MCF 10A (cell line): ENCODE measurements around the gene UHMK1. TPM values are rescaled to one million over a fixed set of nuclear protein-coding genes. Genes with fewer than 3 reads are reported as not detected.

ENCODE experiments used
- BruUV-seq: library from RNA; stranded (reverse); fragments of 400-500 nt; replicated peaks from 2 replicates; lab custom pipeline; 2021; lab: Mats Ljungman, UMichigan
- CTCF ChIA-PET: fragments of 300-600 bp; sonication (Branson Sonifier 250); formaldehyde crosslinking; extraction: SDS; loops from one replicate; lab custom pipeline; 2021; ENCODE audit warnings: antibody characterized with exemption, inconsistent platforms; lab: Yijun Ruan, JAX
- POLR2A ChIA-PET: fragments of 300-600, 350-650 bp; sonication (Branson Sonifier 250); formaldehyde crosslinking; extraction: SDS; loops from one replicate; lab custom pipeline; 2020; ENCODE audit warnings: antibody characterized with exemption, inconsistent platforms; lab: Yijun Ruan, JAX
- DNase-seq: peaks from one replicate; pipeline ENCODE4 v3.0.0-alpha.2; 2018; ENCODE audit not compliant: unreplicated experiment
- H3K27ac Mint-ChIP-seq: one replicate; pipeline ENCODE4 v1.8.0; 2022; ENCODE audit warnings: mild to moderate bottlenecking, low read depth, mixed read lengths; ENCODE audit not compliant: unreplicated experiment
- H3K27me3 Mint-ChIP-seq: one replicate; pipeline ENCODE4 v1.8.0; 2022; ENCODE audit warnings: mixed read lengths; ENCODE audit not compliant: insufficient read depth, unreplicated experiment
- H3K36me3 Mint-ChIP-seq: one replicate; pipeline ENCODE4 v1.8.0; 2022; ENCODE audit warnings: mild to moderate bottlenecking, moderate library complexity, mixed read lengths; ENCODE audit not compliant: insufficient read depth, unreplicated experiment
- H3K4me1 Mint-ChIP-seq: one replicate; pipeline ENCODE4 v1.8.0; 2022; ENCODE audit warnings: mixed read lengths; ENCODE audit not compliant: insufficient read depth, unreplicated experiment
- H3K4me3 Mint-ChIP-seq: one replicate; pipeline ENCODE4 v1.8.0; 2022; ENCODE audit warnings: mild to moderate bottlenecking, moderate library complexity, mixed read lengths; ENCODE audit not compliant: unreplicated experiment
- H3K9me3 Mint-ChIP-seq: one replicate; pipeline ENCODE4 v1.8.0; 2022; ENCODE audit warnings: mixed read lengths; ENCODE audit not compliant: unreplicated experiment
- CTCF ChIP-seq: fragments of 200-600 bp; IDR thresholded peaks from one replicate; pipeline ENCODE4 v1.8.0; 2022; ENCODE audit warnings: antibody characterized with exemption, mild to moderate bottlenecking; ENCODE audit not compliant: unreplicated experiment
- intact Hi-C: fragments of 100-400 bp; cut with micrococcal nuclease; formaldehyde crosslinking; loops from 2 replicates; pipeline ENCODE4 v1.14.1; 2022
- total RNA-seq: library from RNA; stranded (reverse); gene quantifications from 2 replicates; pipeline ENCODE4 v1.2.3, GENCODE V29; 2022

The UHMK1 gene
- total RNA-seq, 1 experiment from 2014 or later = 76.9 TPM

- TF ChIP-seq CTCF = no peak
- H3K4me1 Mint-ChIP-seq = peaks cover 44% of the 10 kb centered on the region
- no peaks in the 10 kb centered on the region for H3K27me3 Mint-ChIP-seq
- peaks cover 31% of the 10 kb centered on the region for H3K36me3 Mint-ChIP-seq
- no peaks in the 10 kb centered on the region for H3K9me3 Mint-ChIP-seq
- H3K27ac Mint-ChIP-seq = peak within 1 kb of the TSS; percentile 91
- intact Hi-C loops = loop anchor here (1.0 to 5.0 kb wide), 4 partner anchors 20 to 64 kb away; no protein-coding TSS in a partner anchor
- peak within 1 kb of the TSS; percentile 82 for H3K4me3 Mint-ChIP-seq
- BruUV-seq = no TSS peak
- no peak for DNase-seq
- CTCF ChIA-PET = interaction anchor here (1.0 to 1.6 kb wide), 3 partner anchors 16 to 152 kb away, joined by 3 read pairs; no protein-coding TSS in a partner anchor
- POLR2A ChIA-PET = interaction anchor here (0.6 to 7.4 kb wide), 22 partner anchors 10 to 558 kb away, joined by 3 to 245 read pairs (median 4); partner anchors contain the start of genes C1orf226 and UHMK1
These were observed 64.2 kb downstream of the UHMK1 start, which contains the start of gene UAP1 for GRCh38 chr1:162561616-162562469. Gene UAP1, plus strand, starts transcription at chr1:162561722. Its CDS starts 4,347 bp downstream, at chr1:162566069.

DNA sequence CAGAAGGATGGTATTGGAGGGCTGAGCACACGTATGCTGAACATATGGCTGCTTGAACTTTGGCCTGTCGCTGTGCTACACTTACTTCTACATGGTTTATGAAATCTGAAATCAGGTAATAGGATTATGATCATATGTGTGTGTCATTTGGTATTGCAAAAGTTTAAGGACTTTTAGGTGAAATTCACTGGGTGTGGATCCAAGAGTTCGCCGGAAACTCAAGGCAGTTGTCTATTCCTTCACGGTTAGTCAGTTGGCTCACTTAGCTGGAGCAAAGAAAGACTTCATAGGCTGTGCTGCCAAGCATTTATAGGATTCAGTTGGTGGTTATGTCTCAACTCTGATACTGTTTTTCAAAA is 64.8 kb downstream of the UHMK1 start:
- H3K27ac Mint-ChIP-seq = peak overlapping the region; percentile 91
- no peak for TF ChIP-seq CTCF
- peaks cover 45% of the 10 kb centered on the region for H3K4me1 Mint-ChIP-seq
- H3K4me3 Mint-ChIP-seq = peak overlapping the region; percentile 82
- peak; percentile 86 for DNase-seq
- intact Hi-C loops = loop anchor here (1.0 to 5.0 kb wide), 3 partner anchors 23 to 64 kb away; no protein-coding TSS in a partner anchor
- ChIA-PET CTCF (interaction anchor here (0.6 to 1.1 kb wide), 4 partner anchors 26 to 152 kb away, joined by 3 to 4 read pairs (median 3); no protein-coding TSS in a partner anchor), POLR2A (interaction anchor here (0.5 to 7.4 kb wide), 19 partner anchors 9 to 1513 kb away, joined by 3 to 245 read pairs (median 4); partner anchors contain the start of gene C1orf226)
- no peaks in the 10 kb centered on the region for H3K27me3 Mint-ChIP-seq
- no peaks in the 10 kb centered on the region for H3K9me3 Mint-ChIP-seq
- peaks cover 37% of the 10 kb centered on the region for H3K36me3 Mint-ChIP-seq
- TSS peak; percentile 40 for BruUV-seq

DNA sequence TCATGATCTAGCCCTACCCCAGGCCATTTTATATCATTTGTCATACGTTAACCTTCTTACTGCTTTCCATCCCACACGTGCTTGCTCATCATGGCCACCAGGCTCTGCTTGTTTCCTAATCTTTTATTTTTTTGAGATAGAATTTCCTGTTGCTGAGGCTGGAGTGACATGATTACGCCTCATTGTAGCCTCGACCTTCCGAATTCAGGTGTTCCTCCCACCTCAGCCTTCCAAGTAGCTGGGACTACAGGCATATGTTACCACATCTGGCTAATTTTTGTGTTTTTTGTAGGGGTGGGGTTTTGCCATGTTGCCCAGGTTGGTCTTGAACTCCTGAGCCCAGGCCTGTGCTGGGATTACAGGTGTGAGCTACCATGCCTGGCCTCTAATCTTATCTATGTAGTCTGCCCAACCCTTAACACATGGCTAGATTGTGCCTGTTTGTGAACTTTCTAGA is 67.2 kb downstream of the UHMK1 start:
- Mint-ChIP-seq H3K27ac (peak overlapping the region; percentile 91), H3K4me1 (peaks cover 62% of the 10 kb centered on the region), H3K27me3 (no peaks in the 10 kb centered on the region), H3K4me3 (peak overlapping the region; percentile 82), H3K9me3 (no peaks in the 10 kb centered on the region), H3K36me3 (peaks cover 59% of the 10 kb centered on the region)
- intact Hi-C loops = loop anchor here (5.0 kb wide), 1 partner anchor 37 kb away; no protein-coding TSS in a partner anchor
- TF ChIP-seq CTCF = no peak
- POLR2A ChIA-PET = interaction anchor here (0.8 to 5.2 kb wide), 6 partner anchors 10 to 184 kb away, joined by 3 to 29 read pairs (median 6); partner anchors contain the start of gene C1orf226
- no peak for DNase-seq
- BruUV-seq = no TSS peak
- CTCF ChIA-PET = interaction anchor here (0.6 to 1.2 kb wide), 3 partner anchors 9 to 1339 kb away, joined by 3 to 4 read pairs (median 3); no protein-coding TSS in a partner anchor
